Naive thymus-derived CD4-positive, alpha-beta T cell (primary cell): ENCODE measurements around the gene CISTR. TPM values are rescaled to one million over a fixed set of nuclear protein-coding genes. Genes with fewer than 3 reads are reported as not detected.
A peak's percentile ranks its signal among the peaks of the same experiment; 100 is the strongest.

Experiments used
- ATAC-seq: fragments of 150-1000 bp; cut with Tn5 transposase; 2 replicates; pipeline ENCODE4 v1.10.0; 2021; ENCODE audit warnings: mild to moderate bottlenecking, moderate library complexity
- CTCF ChIA-PET: fragments of 350-600 bp; sonication (Branson Sonifier 250); formaldehyde crosslinking; loops from one replicate; lab custom pipeline; 2021; ENCODE audit warnings: antibody characterized with exemption; lab: Charles Lee
- POLR2A ChIA-PET: fragments of 350-600 bp; sonication (Branson Sonifier 250); formaldehyde crosslinking; loops from one replicate; lab custom pipeline; 2021; ENCODE audit warnings: antibody characterized with exemption, inconsistent platforms; lab: Charles Lee
- DNase-seq, 9 donors: peaks; one replicate each; pipeline versions ENCODE4 v3.0.0 to v3.0.0-alpha.2; 2020 to 2022; ENCODE audit warnings: mixed read lengths in 1 of 9
- H3K27ac ChIP-seq: one replicate; pipeline ENCODE4 v1.7.0; 2013; ENCODE audit warnings: mild to moderate bottlenecking, low read depth, low read length, moderate library complexity
- H3K27me3 ChIP-seq, 2 donors: one replicate each; pipeline ENCODE4 v1.7.0; 2013; ENCODE audit warnings: low read length in 2 of 2, mild to moderate bottlenecking in 2 of 2, moderate library complexity in 2 of 2; ENCODE audit not compliant: control insufficient read depth in 2 of 2, insufficient read depth in 2 of 2
- H3K36me3 ChIP-seq, 3 experiments: 1 replicate in 2 of 3; 2 replicates in 1 of 3; pipeline ENCODE4 v1.7.0; 2013; ENCODE audit warnings: low read length in 3 of 3, mild to moderate bottlenecking in 3 of 3, moderate library complexity in 1 of 3; ENCODE audit not compliant: insufficient read depth in 3 of 3, control insufficient read depth in 2 of 3
- H3K4me1 ChIP-seq, 2 donors: one replicate each; pipeline ENCODE4 v1.7.0; 2013; ENCODE audit warnings: low read length in 2 of 2, mild to moderate bottlenecking in 2 of 2, moderate library complexity in 1 of 2; ENCODE audit not compliant: control insufficient read depth in 2 of 2, insufficient read depth in 2 of 2
- H3K4me3 ChIP-seq: 2 replicates; pipeline ENCODE4 v1.7.0; 2013; ENCODE audit warnings: mild to moderate bottlenecking, low read length
- H3K9me3 ChIP-seq, 3 experiments: 1 replicate in 2 of 3; 2 replicates in 1 of 3; pipeline ENCODE4 v1.7.0; 2013; ENCODE audit warnings: low read length in 3 of 3; ENCODE audit not compliant: control insufficient read depth in 2 of 3
- H3K27ac Mint-ChIP-seq, 9 donors: one replicate each; pipeline ENCODE4 v1.8.0; 2020 to 2022; ENCODE audit warnings: mixed read lengths in 9 of 9, mild to moderate bottlenecking in 8 of 9, moderate library complexity in 5 of 9, inconsistent platforms in 2 of 9
- H3K27me3 Mint-ChIP-seq, 5 donors: one replicate each; pipeline ENCODE4 v1.8.0; 2021 to 2022; ENCODE audit warnings: mixed read lengths in 5 of 5, mild to moderate bottlenecking in 1 of 5
- H3K36me3 Mint-ChIP-seq, 5 donors: one replicate each; pipeline ENCODE4 v1.8.0; 2020 to 2022; ENCODE audit warnings: mixed read lengths in 5 of 5, mild to moderate bottlenecking in 3 of 5, inconsistent platforms in 1 of 5
- H3K4me1 Mint-ChIP-seq, 7 donors: one replicate each; pipeline ENCODE4 v1.8.0; 2020 to 2022; ENCODE audit warnings: mixed read lengths in 7 of 7, mild to moderate bottlenecking in 3 of 7, inconsistent platforms in 1 of 7
- H3K4me3 Mint-ChIP-seq, 10 donors: one replicate each; pipeline ENCODE4 v1.8.0; 2020 to 2022; ENCODE audit warnings: mild to moderate bottlenecking in 10 of 10, mixed read lengths in 10 of 10, moderate library complexity in 6 of 10, inconsistent platforms in 2 of 10
- H3K9me3 Mint-ChIP-seq, 11 donors: one replicate each; pipeline ENCODE4 v1.8.0; 2020 to 2022; ENCODE audit warnings: mixed read lengths in 11 of 11, mild to moderate bottlenecking in 4 of 11, inconsistent platforms in 1 of 11, moderate library complexity in 1 of 11
- intact Hi-C, 2 donors: fragments of 100-400 bp; cut with micrococcal nuclease; formaldehyde crosslinking; loops; one replicate each; pipeline ENCODE4 v1.15.1; 2023
- polyA plus RNA-seq, 2 donors: library from polyadenylated mRNA; unstranded; fragments of 300-500 nt; fragmentation: Illumina TruSeq; gene quantifications; one replicate each; pipeline ENCODE4 v1.2.3, GENCODE V29; 2021
- total RNA-seq, 6 experiments: library from RNA in 5 of 6; stranded (reverse) in 5 of 6; gene quantifications; 1 replicate in 5 of 6; 2 replicates in 1 of 6; pipeline ENCODE4 v1.2.3 and lab custom pipeline; 2021 to 2026

Gene CISTR
- total and polyA plus RNA-seq, 7 experiments from 2014 or later, result not detected

DNA sequence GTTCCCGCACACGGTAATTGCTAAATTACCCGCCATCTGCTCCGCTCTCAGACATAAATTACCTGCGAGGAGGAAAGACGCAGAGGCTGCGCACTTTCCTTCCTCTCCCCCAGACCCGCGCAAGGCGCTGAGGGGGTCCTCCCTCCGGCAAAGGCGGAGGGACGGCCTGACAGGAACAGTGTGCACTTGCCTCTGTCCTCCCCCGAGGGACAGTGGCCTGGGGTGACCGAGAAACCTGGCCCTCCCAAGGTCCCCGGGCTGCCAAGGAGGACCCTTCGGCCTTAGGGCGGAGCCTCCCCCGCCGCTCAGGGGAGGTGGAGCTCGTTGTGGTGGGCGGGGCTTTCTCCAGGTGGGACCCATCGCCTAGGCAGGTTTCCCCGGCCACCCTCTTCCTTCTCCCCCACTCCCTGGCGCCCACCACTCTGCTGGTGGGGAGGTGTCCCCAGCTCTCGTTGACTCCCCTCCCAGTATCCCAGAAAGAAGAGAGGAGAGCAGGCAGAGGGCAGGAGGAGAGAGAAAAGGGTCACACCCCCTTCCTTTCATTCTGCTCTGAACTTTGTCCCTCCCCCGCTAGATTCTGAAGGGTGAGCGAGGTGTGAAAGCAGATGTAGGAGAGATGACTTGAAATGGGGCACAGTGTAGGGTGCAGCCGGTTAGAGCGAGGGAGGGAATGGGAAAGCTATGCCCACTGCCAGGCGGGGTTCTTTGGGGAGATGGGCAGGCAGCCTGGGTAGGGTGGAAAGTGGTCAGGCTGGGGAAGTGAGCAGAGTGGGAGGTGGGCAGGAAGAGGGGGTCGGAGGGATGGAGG is 13.2 kb downstream of the CISTR start:
- H3K9me3 Mint-ChIP-seq, result no peaks in the 10 kb centered on the region
- Histone ChIP-seq H3K4me3 (peak overlapping the region; percentile 65), H3K27ac (no peak overlapping the region), H3K9me3 (no peaks in the 10 kb centered on the region), H3K27me3 (peaks cover 0 to 4% of the 10 kb centered on the region in 2 donors), H3K4me1 (peaks cover 11 to 19% of the 10 kb centered on the region in 2 donors), H3K36me3 (no peaks in the 10 kb centered on the region)
- ChIA-PET POLR2A (interaction anchor here (0.9 to 3.3 kb wide), 2 partner anchors 10 to 31 kb away, joined by 3 to 13 read pairs; no protein-coding TSS in a partner anchor), CTCF (interaction anchor here (0.6 to 1.8 kb wide), 8 partner anchors 8 to 482 kb away, joined by 3 to 9 read pairs (median 4); partner anchors contain the start of genes ATP5MC2, CALCOCO1 and CISTR)
- intact Hi-C loops, result loop anchor here (1.0 kb wide), 1 partner anchor 11 kb away; the partner anchor contains the start of gene CALCOCO1 (in 2 of the 2)
- peak in 5 of 9 donors; percentile 42 to 57 (median 49) for DNase-seq
- peak overlapping the region in 6 of 10 donors; percentile 57 to 86 (median 84) for H3K4me3 Mint-ChIP-seq
- peak; percentile 64 for ATAC-seq
- H3K36me3 Mint-ChIP-seq, result no peaks in the 10 kb centered on the region
- H3K27me3 Mint-ChIP-seq, result peaks cover 14 to 51% (median 41%) of the 10 kb centered on the region in 5 donors
- H3K4me1 Mint-ChIP-seq, result peaks cover 18 to 27% (median 24%) of the 10 kb centered on the region in 7 donors
- peak overlapping the region in 3 of 9 donors; percentile 21 to 67 (median 47) for H3K27ac Mint-ChIP-seq

DNA sequence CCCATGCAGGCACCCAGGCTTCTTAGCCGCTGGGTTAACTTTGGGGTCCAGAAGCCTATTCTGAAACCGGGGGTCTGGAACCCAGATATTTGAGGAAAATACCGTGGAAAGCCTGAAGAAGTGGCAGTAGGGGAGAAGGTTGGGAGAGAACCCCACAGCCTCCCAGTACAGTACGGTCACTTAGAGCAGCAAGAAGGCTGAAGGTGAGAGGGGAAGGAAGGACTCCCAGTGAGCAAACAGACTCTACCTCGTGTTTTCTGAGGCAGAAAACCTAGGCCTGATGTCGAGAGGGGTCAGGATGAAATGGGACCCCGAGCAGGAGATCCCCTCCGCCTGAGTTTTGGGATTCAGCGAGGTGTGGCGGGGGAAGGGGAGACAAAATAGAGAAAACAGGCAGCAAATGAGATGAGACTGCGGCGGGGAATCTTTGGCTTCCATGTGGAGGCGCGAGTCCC is 13.8 kb downstream of the CISTR start:
- H3K27ac Mint-ChIP-seq, result peak overlapping the region in 4 of 9 donors; percentile 24 to 67 (median 52)
- intact Hi-C loops, result loop anchor here (1.0 kb wide), 1 partner anchor 11 kb away; the partner anchor contains the start of gene CALCOCO1 (in 2 of the 2)
- Histone ChIP-seq H3K9me3 (no peaks in the 10 kb centered on the region), H3K36me3 (no peaks in the 10 kb centered on the region), H3K4me1 (peaks cover 11 to 19% of the 10 kb centered on the region in 2 donors), H3K27me3 (peaks cover 0 to 4% of the 10 kb centered on the region in 2 donors), H3K4me3 (peak overlapping the region; percentile 65), H3K27ac (no peak overlapping the region)
- peak overlapping the region in 6 of 10 donors; percentile 33 to 86 (median 84) for H3K4me3 Mint-ChIP-seq
- no peak for DNase-seq
- H3K27me3 Mint-ChIP-seq, result peaks cover 8 to 44% (median 34%) of the 10 kb centered on the region in 5 donors
- no peaks in the 10 kb centered on the region for H3K36me3 Mint-ChIP-seq
- no peaks in the 10 kb centered on the region for H3K9me3 Mint-ChIP-seq
- ChIA-PET CTCF (interaction anchor here (0.7 to 1.3 kb wide), 5 partner anchors 8 to 62 kb away, joined by 3 to 5 read pairs (median 4); partner anchors contain the start of genes ATP5MC2 and CALCOCO1), POLR2A (interaction anchor here (0.6 to 3.3 kb wide), 3 partner anchors 9 to 520 kb away, joined by 3 to 13 read pairs (median 3); no protein-coding TSS in a partner anchor)
- H3K4me1 Mint-ChIP-seq, result peaks cover 14 to 31% (median 20%) of the 10 kb centered on the region in 7 donors
- no peak for ATAC-seq

DNA sequence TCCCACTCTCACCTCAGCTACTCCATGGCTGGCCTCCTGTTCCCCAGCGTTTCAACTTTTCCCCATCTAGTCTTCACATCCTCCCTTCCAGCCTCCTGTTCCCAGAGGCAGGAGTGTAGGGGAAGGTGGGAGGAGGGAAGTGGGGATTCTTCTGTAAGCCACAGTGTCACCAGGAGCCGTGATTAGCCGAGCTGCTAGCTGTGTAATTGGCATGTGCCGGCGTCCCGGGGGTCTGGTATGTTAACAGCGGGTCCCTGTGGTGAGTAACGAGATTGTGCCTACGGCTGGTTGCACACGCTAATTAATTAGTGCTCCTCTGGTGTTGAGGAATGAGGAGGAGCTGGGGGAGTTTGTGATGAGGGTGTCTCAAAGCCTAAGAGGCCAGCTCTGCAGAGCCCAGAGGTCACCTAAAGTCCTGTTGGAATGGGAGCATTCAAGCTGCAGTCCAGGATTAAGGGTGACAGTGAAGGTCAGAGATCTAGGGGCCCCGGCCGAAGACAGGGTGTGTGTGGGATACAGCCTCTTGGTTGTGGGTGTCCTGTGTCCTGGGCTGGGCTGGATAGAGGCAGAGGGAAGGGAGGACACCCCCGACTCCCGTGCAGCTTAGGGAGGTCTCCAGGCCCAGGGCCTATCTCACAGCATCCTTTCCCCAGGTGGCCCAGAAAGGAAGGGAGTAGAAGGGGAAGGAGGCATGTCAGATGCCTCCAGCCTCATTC is 14.5 kb downstream of the CISTR start:
- Mint-ChIP-seq H3K4me3 (peak overlapping the region in 4 of 10 donors; percentile 12 to 83 (median 44)), H3K4me1 (peaks cover 14 to 33% (median 19%) of the 10 kb centered on the region in 7 donors), H3K27me3 (peaks cover under 1 to 38% (median 27%) of the 10 kb centered on the region in 5 donors), H3K9me3 (no peaks in the 10 kb centered on the region), H3K36me3 (no peaks in the 10 kb centered on the region), H3K27ac (no peak overlapping the region)
- no peak for ATAC-seq
- peaks cover 11 to 19% of the 10 kb centered on the region in 2 donors for H3K4me1 ChIP-seq
- intact Hi-C loops, result no loop called here
- no peak for DNase-seq
- ChIA-PET CTCF (interaction anchor here (0.7 to 7.6 kb wide), 3 partner anchors 8 to 37 kb away, joined by 3 to 104 read pairs (median 5); no protein-coding TSS in a partner anchor), POLR2A (interaction anchor here (0.6 to 3.3 kb wide), 2 partner anchors 9 to 520 kb away, joined by 3 to 13 read pairs; no protein-coding TSS in a partner anchor)
- no peak overlapping the region for H3K27ac ChIP-seq
- H3K9me3 ChIP-seq, result no peaks in the 10 kb centered on the region
- H3K4me3 ChIP-seq, result no peak overlapping the region
- no peaks in the 10 kb centered on the region for H3K36me3 ChIP-seq
- H3K27me3 ChIP-seq, result peaks cover 0 to 4% of the 10 kb centered on the region in 2 donors

DNA sequence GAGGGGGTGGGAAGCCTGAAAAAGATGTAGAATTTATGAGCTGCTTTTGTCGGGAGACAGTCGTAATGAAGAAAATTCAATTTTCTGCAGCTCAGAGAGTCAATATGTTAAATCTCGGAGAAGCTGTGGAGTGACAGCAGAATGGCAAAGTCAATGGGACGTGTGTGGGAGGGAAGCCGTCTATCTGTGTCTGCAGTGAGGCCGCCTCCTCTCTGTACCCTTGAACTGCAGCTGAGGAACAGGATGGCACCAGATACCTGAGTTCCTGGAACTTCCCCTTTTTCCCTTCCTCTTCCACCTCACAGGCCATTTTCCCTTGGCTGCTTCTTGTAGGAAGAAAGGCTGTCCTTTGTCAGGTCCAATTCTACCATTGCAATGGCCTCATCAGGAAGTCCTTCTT is 15.2 kb downstream of the CISTR start:
- Mint-ChIP-seq H3K4me1 (peaks cover 14 to 33% (median 19%) of the 10 kb centered on the region in 7 donors), H3K27ac (no peak overlapping the region), H3K27me3 (peaks cover 0 to 37% (median 24%) of the 10 kb centered on the region in 5 donors), H3K9me3 (no peaks in the 10 kb centered on the region), H3K4me3 (peak overlapping the region in 1 of 10 donors; percentile 12), H3K36me3 (no peaks in the 10 kb centered on the region)
- CTCF ChIA-PET, result interaction anchor here (7.6 kb wide), 1 partner anchor 8 kb away, joined by 104 read pairs; no protein-coding TSS in a partner anchor
- POLR2A ChIA-PET, result interaction anchor here (1.1 to 3.3 kb wide), 2 partner anchors 8 to 21 kb away, joined by 3 to 13 read pairs; no protein-coding TSS in a partner anchor
- H3K9me3 ChIP-seq, result no peaks in the 10 kb centered on the region
- H3K27ac ChIP-seq, result no peak overlapping the region
- no peak for ATAC-seq
- DNase-seq, result no peak
- peaks cover 0 to 4% of the 10 kb centered on the region in 2 donors for H3K27me3 ChIP-seq
- H3K4me1 ChIP-seq, result peaks cover 11 to 19% of the 10 kb centered on the region in 2 donors
- no peaks in the 10 kb centered on the region for H3K36me3 ChIP-seq
- intact Hi-C loops, result no loop called here
- no peak overlapping the region for H3K4me3 ChIP-seq

DNA sequence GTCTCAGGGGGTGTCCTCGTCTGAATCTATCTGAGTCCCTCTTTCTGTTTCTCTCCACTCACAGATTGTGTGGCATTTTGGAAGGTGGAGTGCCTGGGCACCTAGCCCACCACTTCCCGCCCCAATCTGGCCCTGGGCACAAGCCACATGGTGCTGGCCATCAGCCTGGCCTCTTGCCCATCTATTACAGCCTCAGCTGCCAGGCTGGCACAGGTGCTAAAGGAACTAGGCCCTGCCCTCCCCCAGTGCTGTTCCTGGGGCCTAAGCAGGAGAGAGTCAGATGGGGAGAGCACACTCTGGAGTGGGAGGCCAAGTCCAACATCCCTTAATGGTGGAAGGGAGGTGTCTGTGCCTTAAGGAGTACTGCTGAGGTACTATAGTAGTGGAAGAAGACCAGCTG is 16.2 kb downstream of the CISTR start:
- Histone ChIP-seq H3K27ac (no peak overlapping the region), H3K4me3 (no peak overlapping the region), H3K9me3 (no peaks in the 10 kb centered on the region), H3K27me3 (peaks cover 0 to under 1% of the 10 kb centered on the region in 2 donors), H3K36me3 (no peaks in the 10 kb centered on the region), H3K4me1 (peaks cover 11 to 19% of the 10 kb centered on the region in 2 donors)
- no peak for ATAC-seq
- DNase-seq, result no peak
- peaks cover 14 to 33% (median 19%) of the 10 kb centered on the region in 7 donors for H3K4me1 Mint-ChIP-seq
- intact Hi-C loops, result no loop called here
- H3K27ac Mint-ChIP-seq, result no peak overlapping the region
- ChIA-PET CTCF (interaction anchor here (7.6 kb wide), 1 partner anchor 9 kb away, joined by 104 read pairs; no protein-coding TSS in a partner anchor), POLR2A (interaction anchor here (0.8 to 1.1 kb wide), 3 partner anchors 9 to 27 kb away, joined by 3 to 4 read pairs (median 3); no protein-coding TSS in a partner anchor)
- peaks cover 0 to 44% (median 24%) of the 10 kb centered on the region in 5 donors for H3K27me3 Mint-ChIP-seq
- no peaks in the 10 kb centered on the region for H3K9me3 Mint-ChIP-seq
- H3K4me3 Mint-ChIP-seq, result no peak overlapping the region
- H3K36me3 Mint-ChIP-seq, result no peaks in the 10 kb centered on the region
